LHCN-M2 (cell line): ENCODE data around the gene FAM193A. TPM values are rescaled to one million over a fixed set of nuclear protein-coding genes. Genes with fewer than 3 reads are reported as not detected.
"Not testable (repeated sequence)": the region's sequence is repeated elsewhere in the genome, so short reads cannot be mapped to it uniquely, and the experiment has no call there.

Source experiments
- DNase-seq: peaks from one replicate; pipeline ENCODE4 v3.0.0-alpha.2; 2012; ENCODE audit warnings: low read depth
- total RNA-seq: library from RNA; depleted of rRNA; stranded (reverse); fragments of >200 nt; gene quantifications from 2 replicates; pipeline ENCODE4 v1.2.3, GENCODE V29; 2014

FAM193A gene
- total RNA-seq, 1 experiment from 2014 or later, result 14.9 TPM

DNA sequence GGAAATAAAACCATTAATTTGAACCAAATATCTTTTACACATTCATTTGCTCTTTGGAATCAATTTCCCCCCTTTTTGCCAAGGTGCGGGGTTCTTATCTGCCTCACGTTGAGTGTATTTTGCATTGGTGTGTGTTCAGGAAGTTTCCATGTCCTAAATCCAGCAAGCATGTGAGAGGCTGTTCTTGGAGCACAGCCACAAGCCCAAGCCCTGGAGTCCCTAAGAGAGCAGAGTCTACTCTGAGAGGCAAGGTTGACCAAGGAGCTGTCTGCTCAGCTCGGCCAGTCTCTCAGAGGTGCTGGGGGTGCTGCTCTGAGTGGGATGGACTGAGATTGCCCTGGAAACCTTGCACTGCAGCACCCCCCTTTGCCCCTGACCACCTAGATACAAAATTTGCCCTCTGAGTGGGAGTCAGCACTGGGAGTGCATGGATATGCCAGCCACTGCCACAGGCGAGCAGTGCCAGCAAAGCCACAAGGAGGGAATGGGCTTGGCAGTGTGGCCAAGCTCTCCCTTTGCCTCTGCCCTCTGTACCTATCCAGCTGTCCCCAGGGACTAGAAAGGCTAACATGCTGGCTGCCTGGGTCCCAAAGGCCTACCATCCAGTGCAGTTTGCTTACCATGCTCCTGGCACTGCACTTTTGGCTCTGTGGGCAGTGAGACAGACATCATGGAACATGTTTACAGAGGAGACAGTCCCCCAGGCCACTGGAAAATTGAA, 20.5 kb upstream of the FAM193A start:
- DNase-seq, result no peak

DNA sequence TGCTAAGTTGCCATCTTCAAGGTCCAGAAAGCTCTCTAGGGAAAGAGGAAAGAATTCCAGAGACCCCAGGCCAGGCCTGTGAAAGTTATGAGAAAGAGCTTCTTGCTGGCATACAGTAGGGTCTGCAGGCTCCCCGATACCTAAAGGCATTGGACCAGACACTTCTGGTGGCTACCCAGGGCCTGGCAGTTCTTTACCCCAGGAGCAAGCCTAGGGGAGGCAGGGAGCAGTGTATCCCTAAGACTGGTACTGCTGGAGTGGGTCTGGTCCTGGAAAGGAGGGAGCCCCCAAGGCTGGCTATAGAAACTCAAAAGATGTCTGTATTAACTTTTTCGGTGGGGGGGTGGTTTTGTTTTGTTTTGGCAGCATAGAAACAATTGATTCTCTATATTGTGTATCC, 19.8 kb upstream of the FAM193A start:
- DNase-seq, result no peak

DNA sequence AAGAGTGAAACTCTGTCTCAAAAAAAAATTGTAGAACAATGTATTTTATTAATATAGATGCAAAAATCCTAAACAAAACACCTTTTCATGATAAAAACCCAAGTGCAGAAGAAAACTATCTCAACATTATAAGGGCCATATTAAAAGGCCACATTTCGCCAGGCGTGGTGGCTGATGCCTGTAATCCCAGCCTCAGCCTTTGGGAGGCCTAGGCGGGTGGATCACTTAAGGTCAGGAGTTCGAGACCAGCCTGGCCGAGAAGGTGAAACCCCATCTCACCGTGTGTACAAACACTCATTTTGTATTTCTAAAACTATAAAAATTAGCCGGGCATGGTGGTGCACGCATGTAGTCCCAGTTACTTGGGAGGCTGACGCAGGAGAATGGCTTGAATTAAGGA, 9.9 kb upstream of the FAM193A start:
- no peak for DNase-seq

DNA sequence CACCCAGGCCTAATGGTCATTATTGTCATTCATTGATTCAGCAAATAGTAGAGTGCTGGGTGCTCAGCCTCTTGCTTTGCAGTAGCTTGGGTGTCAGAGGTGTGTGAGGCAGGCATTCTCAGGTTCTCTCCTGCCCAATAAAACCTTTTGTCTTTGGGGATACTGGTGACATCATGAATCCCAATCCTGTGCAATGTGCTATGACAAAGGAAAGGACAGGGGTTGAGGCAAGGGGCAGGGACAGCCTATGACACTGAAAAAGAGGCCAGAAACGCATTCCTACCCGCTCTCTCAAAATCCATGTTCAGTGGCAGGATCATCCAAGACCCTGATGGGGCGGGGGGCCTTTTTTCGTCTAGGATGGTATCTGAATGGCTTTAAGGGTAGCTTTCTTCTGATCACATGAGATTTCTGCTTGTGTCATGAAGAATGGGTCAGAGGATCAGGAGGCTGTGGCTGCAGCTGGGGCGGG, 1.5 kb upstream of the FAM193A start:
- no peak for DNase-seq

DNA sequence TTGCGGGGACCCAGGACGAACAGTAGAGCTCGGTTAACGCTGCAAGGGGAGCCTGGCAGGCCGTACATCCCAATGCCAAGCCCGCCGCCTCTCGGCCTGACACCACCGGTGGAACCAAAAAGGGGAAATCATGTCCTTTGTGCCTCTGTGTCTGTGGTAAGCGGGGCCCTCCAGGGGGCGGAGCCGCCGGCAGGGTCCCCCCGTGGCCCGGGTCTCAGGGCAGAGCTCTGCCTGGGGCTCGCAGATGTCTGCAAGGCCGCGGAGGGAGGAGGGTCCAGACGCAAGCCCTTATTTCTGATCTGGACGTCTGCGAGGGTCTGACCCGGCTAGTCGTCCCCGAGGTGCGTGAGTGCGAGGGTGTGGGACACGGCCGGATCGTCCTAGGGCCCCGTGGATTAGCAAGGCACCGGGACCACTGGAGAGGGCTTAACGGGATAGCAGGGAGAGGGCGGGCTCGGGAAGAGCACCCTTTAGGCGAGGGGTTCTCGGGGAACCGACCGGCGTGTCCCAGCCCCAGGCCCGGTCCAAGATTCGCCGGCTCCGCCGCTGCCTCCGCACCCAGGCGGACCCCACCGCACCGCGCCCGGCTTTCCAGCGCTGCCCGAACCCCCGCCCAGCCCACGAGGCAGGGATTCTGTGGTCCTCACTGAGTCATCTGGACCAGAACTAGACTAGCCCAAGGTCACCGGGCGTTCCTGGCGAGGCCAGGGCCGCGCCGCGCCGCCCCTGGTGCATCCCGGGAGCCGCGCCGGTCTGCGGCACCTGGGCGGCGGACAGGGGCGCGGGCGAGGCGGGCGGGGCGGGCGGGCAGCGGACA, 863 bp upstream of the FAM193A start:
- DNase-seq, result no peak

DNA sequence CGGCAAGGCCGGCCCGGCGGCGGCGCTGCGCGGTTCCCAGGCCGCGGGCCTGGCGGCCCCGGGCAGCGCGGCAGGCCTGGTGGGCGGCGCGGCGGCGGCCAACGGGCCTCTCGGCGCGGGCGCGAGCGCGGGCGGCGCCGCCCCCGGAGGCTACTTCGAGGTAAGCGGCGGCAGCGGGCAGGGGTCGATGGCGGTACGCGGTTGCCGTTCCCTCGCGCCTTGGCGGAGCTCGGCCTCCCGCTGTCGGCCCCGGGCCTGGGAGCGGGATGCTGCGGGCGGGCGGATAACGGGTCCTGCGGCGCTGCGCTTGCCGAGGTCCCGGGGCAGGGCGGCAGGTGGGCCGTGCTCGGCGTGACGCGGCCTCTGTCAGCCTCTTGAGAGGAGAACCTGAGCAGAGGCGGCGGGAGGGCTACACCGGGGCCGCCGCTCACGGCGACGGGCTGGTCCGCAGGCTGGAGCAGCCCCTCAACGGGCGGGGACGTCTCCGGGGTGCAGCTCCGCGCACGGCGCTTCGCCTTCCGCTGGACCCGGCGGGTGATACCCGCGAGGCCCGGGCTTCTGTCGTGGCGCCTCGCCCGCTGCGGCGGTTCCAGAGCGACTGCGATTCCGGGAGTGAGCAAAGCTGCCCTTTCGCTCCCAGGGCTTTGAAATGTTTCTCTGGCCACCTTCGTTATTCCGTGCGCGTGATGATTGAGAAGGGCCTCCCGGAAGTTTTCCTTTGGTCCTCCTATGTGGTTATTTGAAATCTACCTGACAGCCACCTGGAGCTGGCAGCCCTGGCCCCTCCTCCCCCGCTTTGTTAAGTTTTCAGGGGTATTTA, 774 bp downstream of the FAM193A start:
- peak; percentile 19 for DNase-seq

DNA sequence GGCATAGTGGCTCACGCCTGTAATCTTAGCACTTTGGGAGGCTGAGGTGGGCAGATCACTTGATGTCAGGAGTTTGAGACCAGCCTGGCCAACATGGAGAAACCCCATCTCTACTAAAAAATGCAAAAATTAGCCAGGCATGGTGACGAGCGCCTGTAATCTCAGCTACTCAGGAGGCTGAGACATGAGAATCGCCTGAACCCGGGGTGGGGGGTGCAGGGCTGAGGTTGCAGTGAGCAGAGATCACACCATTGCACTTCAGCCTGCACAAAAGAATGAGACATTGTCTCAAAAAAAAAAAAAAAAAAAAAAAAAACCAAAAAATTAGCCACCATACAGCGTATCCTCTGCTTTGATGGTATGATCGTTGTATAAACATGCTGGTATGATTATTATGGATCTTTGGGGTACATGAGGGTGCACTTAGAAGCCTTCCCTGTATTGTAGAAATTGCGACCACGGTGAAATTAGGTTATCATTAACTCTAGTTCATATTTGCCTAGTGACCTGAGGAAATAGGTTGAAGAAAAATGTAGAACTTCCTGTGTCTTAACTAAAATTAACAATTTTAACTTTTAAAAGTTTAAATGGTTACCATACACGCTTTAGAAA, 7.2 kb downstream of the FAM193A start:
- not testable (repeated sequence) for DNase-seq

DNA sequence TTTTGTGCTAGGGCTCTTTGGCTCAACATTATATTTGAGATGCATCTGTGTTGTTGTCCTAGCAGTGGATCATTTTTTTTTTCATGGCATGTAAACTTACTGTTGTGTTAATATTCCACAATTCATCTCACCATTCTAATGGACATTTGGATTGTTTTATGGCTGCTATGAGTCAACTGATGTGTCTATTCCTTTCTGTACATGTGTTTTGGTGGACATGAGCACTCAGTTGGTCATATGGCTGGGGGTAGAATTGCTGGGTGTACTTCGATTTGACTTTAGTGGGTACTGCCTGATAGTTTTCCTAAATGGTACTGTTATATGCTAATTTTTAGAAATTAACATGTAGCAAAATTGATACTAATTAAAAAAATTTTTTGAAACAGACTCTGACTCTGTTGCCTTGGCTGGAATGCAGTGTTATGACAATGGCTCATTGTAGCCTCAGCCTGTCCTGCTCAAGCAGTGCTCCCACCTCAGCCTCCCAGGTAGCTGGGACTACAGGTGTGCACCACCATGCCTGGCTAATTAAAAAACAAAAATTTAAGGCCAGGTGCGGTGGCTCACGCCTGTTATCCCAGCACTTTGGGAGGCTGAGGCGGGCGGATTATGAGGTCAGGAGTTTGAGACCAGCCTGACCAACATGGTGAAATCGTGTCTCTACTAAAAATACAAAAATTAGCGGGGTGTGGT, 9.0 kb downstream of the FAM193A start:
- peak; percentile 17 for DNase-seq

DNA sequence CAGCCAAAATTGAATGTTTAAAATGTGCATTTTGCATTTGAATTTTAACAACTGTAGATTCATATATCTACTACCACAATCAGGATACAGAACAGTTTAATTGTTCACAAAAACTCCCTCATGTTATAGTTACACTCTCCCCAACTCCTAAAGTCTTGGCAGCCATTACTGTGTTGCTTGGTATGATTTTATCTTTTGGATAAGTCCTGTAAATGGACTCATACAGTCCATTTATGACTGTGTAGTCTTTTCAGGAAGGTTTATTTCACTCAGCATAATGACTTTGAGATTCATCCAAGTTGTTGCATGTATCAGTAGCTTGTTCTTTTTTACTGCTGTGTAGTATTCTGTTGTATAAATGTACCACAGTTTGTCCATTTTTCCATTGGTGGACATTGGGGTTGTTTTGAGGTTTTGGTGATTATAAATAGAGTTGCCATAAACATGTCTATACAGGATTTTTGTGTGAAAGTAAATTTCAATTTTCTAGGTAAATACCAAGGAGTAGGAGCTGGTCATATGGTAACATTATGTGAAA, 9.9 kb downstream of the FAM193A start:
- DNase-seq, result no peak

DNA sequence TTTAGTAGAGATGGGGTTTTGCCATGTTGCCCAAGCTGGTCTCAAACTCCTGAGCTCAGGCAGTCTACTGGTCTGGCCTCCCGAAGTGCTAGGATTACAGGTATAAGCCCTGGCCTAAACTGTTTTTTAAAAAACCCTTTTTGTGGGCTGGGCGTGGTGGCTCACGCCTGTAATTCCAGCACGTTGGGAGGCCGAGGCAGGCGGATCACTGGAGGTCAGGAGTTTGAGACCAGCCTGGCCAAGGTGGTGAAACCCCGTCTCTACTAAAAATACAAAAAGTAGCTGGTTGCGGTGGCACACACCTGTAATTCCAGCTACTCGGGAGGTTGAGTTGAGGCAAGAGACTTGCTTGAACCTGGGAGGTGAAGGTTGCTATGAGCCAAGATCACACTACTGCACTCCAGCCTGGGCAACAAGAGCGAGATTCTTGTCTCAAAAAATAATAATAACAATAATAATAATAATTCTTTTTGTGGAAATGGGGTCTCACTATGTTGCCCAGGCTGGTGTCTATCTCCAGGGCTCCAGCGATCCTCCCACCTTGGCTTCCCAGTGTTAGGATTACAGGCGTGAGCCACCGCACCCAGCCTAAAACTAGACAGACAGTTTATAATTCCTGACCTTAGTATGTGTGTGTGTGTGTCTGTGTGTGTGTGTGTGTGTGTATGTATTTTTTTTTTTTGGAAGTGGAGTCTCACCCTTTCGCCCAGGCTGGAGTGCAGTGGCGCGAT, 10.7 kb downstream of the FAM193A start:
- DNase-seq, result not testable (repeated sequence)

DNA sequence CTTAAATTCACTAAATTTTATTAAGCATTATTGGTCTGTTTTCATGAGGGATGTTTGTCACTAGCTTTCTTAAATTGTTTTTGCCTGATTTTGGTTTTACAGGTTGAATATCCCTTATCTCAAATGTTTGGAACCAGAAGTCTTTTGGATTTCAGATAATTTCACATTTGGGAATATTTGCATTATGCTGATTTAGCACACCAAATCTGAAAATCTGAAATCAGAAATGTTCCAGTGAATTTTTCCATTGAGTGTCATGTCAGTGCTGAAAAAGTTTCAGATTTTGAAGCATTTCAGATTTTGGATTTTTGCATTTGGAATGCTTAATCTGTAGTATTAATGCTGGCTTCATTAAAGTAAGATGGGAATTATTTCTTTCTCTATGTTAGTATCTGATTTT, 14.7 kb downstream of the FAM193A start:
- no peak for DNase-seq

DNA sequence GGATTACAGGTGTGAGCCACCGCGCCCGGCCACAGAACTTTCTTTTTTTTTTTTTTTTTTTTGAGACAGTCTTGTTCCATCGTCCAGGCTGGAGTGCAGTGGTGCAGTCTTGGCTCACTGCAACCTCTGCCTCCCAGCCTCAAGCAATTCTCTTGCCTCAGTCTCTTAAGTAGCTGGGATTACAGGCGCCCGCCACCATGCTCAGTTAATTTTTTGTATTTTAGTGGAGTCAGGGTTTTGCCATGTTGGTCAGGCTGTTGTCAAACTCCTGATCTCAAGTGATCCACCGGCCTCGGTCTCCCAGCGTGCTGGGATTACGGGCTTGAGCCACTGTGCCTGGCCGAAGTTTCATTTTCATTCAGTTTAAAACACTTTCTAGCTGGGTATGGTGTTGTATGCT, 16.4 kb downstream of the FAM193A start:
- no peak for DNase-seq

DNA sequence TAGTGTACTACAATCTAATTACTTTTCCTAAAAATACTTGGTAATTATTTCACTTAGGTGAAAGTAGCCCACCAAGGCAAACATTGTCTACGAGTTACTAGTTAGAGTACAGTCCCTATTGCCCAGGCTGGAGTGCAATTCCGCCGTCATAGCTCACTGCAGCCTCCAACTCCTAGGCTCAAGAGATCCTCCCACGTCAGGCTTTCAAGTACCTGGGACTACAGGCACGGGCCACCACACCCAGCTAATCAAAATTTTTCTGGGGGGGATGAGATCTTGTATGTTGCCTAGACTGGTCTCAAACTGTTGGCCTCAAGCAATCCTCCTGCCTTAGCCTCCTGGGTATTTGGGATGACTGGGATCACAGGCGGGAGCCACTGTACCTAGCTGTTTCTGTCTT, 21.9 kb downstream of the FAM193A start:
- DNase-seq, result no peak

DNA sequence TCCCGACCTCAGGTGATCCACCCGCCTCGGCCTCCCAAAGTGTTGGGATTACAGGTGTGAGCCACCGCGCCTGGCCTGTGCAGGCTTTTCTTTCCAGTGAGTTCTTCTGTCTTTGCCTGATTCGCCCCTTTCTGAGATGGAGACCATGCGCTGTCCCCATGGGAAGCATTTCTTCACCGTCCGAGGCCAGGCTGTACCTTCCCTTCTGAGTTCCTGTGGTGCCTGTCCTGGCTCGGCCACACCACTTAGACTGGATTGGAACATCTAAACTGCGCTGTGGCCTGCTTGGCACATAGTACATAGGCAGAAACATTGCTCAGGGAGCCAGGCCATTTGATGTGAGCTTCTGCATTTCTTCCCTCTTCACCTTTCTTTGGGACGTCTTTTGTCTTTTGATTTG, 23.7 kb downstream of the FAM193A start:
- no peak for DNase-seq

DNA sequence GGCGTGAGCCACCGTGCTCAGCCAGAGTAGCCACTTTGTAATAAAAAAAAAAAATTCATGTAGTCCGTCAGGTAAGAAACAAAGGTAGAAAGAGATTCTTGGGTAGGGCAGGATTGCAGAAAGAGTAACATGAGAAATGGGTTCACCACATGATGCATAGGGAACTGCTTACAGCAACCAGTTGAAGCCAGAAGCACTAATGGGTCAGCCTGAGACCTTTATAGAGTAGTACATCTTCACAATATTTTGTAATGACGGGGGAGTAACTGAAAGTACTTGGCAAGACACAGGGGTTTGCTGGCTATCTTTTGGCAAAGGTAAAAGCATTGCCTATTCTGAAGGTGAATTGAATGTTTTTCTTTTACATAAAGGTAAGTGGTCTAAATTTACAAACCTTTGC, 29.1 kb downstream of the FAM193A start:
- DNase-seq, result no peak

DNA sequence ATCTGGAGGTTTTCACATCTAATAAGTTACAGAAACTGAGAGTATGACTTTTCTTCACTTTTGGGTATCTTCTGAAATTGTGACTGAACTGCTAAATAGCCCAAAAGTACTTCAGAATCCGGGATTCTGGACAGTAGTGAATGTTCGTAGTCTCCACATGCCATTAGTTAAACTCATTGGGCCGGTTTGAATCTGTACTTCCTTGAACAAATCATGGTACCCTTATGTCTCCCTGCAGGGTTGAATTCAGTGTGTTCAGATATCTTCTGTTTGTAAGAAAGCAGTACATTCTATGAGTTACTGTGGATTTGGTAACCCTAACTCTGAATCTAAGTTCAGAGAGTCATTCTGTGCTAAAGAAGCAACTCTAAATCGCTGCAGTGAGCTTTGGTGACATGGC, 33.6 kb downstream of the FAM193A start:
- DNase-seq, result no peak

DNA sequence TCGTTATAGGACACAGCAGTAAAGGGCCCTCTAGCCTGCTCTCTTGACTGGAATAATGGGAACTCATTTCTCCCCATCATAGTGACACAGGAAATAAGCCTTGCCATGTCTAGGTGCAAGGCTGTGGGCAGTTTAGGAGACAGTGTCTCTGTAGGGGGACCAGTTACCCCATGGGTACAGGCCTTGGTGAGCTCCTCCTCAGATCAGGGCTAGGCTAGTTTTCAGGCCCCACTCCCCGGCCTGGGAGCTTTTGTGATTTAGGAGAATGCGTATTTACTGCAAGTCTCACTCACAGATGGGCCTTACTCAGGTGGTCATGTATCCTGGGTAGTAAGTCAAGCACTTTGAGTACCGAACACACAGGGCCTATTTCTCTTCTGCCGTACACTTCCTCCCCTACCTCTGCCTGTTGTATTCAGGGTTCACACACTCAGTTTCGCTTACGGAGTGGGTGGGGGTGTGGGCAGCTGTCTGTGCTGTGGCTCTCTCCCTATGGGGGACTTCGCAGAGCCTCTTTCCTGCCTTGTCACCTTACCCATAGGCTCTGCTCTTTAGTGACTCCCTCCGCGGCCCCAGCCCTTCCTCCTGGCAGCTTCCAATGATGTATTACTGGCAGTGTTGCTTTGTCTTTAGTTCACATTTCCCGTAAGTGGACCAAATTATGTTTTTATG, 34.2 kb downstream of the FAM193A start:
- no peak for DNase-seq

DNA sequence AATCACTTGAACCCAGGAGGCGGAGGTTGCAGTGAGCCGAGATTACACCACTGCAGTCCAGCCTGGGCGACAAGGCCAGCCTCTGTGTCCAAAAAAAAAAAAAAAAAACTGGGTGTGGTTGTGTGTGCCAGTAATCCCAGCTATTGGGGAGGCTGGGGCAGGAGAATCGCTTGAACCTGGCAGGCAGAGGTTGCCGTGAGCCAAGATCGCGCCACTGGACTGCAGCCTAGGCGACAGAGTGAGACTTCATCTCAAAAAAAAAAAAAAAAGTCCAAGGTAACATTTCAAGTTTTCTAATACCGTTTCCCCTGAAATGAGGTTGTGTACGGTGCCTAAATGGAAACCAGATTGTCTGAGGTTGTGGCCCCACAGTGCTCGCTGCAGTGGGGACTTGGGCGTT, 35.6 kb downstream of the FAM193A start:
- no peak for DNase-seq

DNA sequence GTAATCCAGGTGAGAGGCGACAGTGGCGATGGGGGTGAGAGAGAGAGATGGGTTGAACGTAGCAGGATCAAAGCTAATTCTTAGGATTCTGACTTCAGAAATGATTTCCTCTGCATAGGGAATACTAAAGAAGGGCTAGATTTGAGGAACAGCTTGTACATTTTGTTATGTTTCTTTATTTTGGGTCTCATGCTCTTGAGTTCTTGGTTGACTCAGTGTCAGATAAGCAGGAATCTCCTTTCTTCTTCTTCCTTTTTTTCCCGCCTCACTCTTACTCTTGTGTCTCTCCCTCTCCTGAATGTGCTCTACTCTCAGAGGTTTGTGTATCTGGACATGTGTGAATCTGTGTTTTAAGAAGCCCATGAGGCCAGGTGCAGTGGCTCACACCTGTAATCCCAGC, 36.4 kb downstream of the FAM193A start:
- no peak for DNase-seq

DNA sequence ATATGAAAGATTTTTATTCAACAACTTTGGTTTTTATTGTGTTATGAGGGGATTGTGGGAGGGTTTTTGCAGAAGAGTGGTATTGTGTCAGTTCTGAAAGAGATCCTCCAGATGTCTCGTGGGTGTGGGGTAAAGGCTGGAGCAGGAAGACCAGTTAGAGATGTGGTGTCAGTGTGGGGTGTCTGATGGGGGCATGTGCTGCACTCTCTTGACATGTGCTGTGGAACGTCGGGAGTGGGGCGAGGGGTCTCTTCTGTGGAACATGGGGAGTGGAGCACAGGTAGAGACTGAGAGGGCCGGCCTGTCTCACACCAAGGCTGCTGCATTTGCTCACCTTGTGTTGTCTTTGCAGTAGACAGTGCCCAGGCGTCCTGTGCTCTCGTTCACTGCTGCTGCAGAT, 37.6 kb downstream of the FAM193A start:
- DNase-seq, result no peak
